ENCODE data around the gene RNASE12.

- TF ChIP-seq EZH2 (optimal IDR thresholded peaks at IDR 0.05; ENCODE audit: low read depth, low read length) (no peak), CTCF (IDR thresholded peaks at IDR 0.05; ENCODE audit: low read length) (no peak)
These were observed 38.2 kb downstream of the RNASE12 start for GRCh38 chr14:20553024-20553423.
